Activated CD4-positive, alpha-beta T cell treated with anti-CD3 and anti-CD28 coated beads, Interleukin-2, amount 50 U/mL, for 16 hours (primary cell): Measurements from ENCODE around the gene DDX23.

Experiments
- DNase-seq: peaks from one replicate; pipeline ENCODE4 v3.0.0-alpha.2; 2020

DDX23 gene

DNA sequence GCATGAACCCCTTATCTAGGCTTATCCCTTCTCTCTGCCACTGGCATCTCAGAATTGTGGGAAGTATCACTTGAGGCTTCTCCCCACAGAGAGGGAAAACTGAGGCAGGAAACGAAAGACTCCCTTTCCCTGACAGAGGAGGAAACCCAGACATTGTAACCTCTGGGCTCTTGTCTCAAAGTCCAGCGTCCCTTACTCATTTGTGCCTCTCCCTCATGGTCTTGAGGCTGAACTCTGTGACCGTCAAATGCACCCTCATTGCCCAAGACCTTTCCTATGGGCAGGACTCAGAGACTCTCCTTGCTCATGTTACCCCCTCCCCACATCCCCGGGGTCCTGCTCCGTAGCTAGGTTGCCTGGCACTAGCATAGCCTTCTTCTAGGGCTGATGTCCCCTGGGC lies 29.8 kb downstream of the DDX23 start:
- no peak for DNase-seq

DNA sequence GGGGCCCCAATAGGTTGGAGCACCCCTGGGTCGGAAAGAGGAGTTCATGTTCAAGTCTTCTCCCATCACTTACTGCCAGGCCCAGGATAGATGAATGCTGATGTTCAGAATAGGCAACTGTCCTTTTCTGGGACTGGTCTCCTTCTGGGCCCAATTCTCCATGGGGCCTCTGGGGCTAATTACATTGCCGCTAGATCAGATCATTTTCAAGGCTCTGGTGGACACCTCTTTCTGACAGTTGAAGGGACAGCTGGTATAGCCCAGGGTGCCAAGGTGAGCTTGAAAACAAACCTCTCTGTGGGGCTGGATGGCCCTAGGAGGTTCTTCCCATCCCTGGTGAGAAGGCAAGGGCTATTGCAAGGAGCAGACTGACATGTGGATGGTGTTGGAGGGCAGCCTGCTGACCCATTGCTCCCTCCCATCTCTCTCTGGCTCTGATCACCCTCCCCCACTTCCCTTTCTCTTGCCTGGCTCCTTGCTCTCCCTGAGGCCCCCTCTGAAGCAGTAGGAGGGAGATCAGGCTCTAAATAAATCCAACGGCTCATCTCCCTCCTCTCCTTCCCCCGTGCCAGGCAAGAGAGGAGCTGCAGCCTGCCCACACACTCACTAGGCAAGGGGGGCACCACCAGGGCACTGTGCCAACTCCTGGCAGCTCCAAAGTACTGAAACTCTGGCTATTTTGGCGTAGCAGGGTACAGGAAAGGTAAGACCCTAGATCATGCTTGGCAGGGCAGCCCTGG lies 31.8 kb downstream of the DDX23 start:
- DNase-seq = no peak

GRCh38 chr12:48818831-48819590 lies 33.0 kb downstream of the DDX23 start:
- no peak for DNase-seq

DNA sequence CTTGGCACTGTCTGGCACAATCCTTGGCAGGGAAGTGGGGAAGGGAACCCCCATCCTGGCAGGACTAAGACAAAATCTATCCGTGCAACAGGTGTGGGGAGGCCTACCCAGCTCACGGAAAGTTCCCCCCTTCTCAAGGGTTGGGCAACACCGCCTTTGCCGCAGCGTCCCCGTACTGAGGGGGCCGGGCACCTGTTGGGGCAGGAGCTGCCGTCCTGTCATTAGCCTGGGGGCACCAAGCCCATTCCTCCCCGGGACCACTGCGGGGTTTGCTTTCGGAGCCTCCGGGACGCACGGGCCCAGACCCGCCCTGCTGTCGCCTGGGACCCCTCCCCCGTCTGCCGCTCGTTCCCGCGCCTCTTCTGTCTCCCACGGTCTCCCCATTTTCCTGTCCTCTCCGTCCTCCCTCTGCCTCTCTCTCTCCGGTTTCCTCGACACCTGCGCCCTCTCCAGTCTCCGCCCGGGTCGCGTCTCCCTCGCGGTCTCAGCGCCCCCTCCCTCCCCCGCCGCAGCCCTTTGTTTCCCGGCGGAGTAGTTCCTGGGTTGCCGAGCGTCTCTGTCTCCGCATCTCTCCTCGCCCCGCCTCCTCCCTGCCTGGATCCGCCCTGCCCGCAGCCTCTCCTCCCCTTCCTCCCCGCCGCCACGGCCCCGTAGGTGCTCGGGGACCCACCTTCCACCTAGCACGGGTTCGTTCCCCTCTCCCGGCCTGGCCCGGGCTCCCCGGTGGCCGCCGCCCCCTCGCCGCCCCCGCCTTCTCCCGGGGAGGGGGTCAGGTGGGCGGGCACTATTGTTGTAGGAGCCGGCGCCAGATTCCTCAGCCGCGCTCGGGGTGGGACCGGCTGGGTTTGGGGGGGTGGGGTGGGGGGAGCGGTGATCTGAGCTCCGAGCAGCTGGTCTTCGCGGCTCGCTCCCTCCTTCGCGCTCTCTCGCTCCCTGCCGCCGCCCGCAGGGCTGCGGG lies 33.8 kb downstream of the DDX23 start, which contains the start of gene CACNB3:
Gene CACNB3, plus strand, starts transcription at position 624 of the 958 bp plus-strand sequence. CDS start 434 bp downstream, outside the sequence.
- DNase-seq = peak; percentile 64

- DNase-seq = no peak
Measured at GRCh38 chr12:48816143-48816854, 35.7 kb downstream of the DDX23 start.

GRCh38 chr12:48815126-48816110 lies 36.5 kb downstream of the DDX23 start:
- DNase-seq = peak; percentile 63

- DNase-seq = peak; percentile 87
Measured at GRCh38 chr12:48814262-48815125, 37.5 kb downstream of the DDX23 start.

GRCh38 chr12:48813465-48814261 lies 38.3 kb downstream of the DDX23 start:
- DNase-seq = no peak

DNA sequence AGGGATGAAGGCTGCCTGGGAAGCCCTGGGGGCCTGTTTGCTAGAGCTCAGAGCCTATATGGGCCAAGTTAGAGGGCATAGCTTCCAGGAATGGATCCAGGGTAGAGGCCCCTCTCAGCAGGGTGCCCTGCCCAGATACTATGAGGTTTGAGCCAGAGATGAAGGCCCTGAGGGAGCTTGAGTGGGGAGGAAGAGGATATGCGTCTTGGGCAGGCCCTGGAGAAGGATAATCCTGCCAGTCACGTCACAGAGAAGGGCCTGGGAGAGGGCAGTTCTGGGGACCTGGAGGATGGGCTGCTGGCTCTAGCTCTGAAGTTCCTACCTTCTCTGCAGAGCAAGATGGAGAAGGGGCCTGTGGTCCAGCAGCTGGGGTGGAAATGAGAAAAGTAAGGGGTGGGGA lies 39.6 kb downstream of the DDX23 start:
- DNase-seq = no peak

- DNase-seq = no peak
Measured at GRCh38 chr12:48811437-48812090, 40.4 kb downstream of the DDX23 start.

DNA sequence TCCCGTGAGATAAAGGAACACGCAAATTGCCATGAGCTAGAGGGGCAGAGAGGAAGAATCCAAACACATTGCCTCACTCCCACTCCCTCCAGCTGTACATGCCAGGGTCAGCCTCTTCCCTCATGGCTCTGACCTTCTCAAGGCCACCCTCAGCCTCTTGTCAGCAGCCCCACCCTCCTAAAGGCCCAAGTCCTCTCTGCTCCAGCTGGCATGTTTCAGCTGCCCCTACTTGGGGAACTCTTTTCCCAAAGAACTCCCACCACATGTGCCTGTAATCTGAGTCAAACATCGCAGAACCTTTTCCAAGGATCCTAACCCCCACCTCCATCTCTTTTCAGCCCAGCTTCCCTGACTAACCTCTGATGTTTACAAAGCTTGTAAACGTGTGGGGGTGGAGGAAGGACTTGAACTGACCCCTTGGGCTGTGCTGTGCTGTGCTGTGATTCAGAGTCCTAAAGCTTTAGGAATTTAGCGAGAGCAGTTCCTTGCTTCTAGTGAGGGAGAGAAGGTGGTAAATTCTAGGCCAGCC lies 41.0 kb downstream of the DDX23 start:
- DNase-seq = no peak

DNA sequence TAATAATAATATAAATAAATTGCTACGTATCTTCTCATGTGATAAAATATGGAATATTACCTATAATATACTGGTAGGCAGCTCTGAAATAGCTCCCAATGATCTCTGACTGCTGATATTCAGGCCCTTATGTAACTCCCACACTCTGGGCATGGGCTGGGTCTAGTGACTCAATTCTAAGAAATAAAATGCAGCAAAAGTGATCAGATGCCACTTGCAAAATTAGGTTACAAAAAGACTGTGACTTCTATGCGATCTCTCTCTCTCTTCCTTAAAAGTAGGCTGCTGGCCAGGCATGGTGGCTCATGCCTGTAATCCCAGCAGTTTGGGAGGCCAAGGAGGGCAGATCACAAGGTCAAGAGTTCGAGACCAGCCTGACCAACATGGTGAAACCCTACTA lies 44.0 kb downstream of the DDX23 start:
- DNase-seq = no peak

DNA sequence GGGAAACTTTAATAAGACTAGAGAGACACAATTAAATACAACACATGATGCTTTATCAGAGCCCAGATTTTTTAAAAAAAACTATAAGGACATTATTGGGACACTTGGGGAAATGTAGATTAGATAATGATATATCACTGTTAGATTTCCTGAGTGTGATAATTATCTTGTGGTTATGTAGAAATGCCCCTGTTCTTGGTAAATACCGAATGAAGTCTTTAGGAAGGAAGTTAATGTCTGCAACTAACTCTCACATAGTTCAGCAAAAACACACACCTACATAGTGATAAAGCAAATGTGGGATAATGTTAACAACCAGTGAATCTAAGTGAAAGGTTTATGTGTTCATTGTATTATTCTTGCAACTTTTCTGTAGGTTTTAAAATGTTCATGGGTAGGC lies 48.3 kb downstream of the DDX23 start:
- no peak for DNase-seq

- no peak for DNase-seq
Measured at GRCh38 chr12:48800971-48801370, 51.0 kb downstream of the DDX23 start.

DNA sequence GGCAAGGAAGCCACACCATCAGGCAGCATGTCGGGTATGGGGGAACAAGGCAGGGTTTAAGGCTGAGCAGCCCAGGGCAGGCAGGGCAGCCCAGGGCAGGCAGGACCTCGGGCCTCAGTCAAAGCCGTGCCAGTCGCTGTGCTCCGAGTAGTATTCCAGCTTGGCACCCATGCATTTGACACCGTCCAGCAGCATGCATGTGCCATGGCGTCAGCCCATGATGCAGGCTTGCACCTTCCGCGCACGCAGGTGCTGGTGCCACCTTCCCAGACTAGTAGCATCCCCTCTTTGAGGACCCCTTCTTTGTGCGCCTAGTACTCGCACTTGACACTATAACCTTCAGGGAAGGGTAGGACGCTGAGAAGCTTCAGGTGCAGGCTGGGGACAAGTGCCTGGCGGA lies 51.5 kb downstream of the DDX23 start:
- DNase-seq = no peak

GRCh38 chr12:48796976-48797375 lies 55.0 kb downstream of the DDX23 start:
- peak; percentile 25 for DNase-seq

DNA sequence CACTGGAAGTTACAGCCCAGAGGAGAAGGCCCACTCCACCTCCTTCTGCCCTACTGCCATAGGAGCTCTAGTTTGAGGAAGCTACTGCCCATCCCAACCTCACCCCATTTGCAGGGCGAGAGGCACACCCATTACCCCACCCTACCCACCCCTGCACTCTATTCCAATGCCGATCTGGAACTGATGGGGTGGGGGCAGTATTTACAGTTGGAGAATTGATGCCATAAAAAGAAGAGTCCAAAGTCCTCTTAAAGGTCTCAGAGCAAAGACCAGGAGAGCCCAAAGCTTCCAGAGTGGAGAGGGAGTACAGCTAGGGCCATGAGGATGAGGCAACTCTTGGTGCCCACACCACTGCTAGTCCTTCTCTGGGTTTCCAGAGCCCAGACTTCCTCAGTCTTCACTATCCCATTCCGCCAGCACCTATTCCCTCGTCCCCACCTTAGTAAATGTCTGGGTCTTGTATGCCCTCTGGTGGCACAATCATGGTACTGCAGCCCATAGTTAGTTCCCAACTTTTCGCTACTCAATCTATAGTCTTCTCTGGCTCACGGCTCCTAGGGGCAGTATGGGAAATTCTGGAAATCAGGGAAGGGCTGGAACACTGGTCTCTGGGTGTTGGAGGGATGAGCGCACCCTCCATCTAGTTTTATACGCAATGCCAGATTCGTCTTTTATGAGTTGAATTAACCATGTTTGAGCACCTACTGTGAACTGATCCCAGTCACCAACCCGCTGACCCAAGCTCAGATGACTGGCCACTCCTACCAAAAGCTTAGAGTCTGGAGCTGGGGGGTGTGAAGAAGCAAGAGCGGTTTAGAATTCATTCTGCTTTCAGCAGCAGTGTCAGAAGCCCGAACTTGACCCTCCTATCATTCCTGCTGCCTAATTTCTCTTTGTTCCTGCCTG lies 56.2 kb downstream of the DDX23 start:
- DNase-seq = peak; percentile 52
